GM12878 (cell line): ENCODE data around the gene SYNGAP1. TPM values are rescaled to one million over a fixed set of nuclear protein-coding genes. Genes with fewer than 3 reads are reported as not detected.

Experiments
- ATAC-seq: fragments of 200-7000 bp; cut with Tn5 transposase; 3 replicates; pipeline ENCODE4 v1.9.1; 2020; ENCODE audit warnings: mild to moderate bottlenecking, moderate library complexity
- BruUV-seq: library from RNA; stranded (reverse); fragments of 400-500 nt; replicated peaks from 2 replicates; lab custom pipeline; 2021; lab: Mats Ljungman, UMichigan
- CTCF ChIA-PET: fragments of 300-600 bp; sonication (Branson Sonifier 250); formaldehyde crosslinking; extraction: SDS; loops from one replicate; lab custom pipeline; 2021; ENCODE audit warnings: inconsistent platforms; lab: Yijun Ruan, JAX
- POLR2A ChIA-PET: fragments of 350-600 bp; formaldehyde crosslinking; extraction: SDS; loops from one replicate; lab custom pipeline; 2021; ENCODE audit warnings: inconsistent platforms; lab: Charles Lee
- RAD21 ChIA-PET: fragments of 300-600 bp; sonication (Branson Sonifier 250); formaldehyde crosslinking; loops from one replicate; lab custom pipeline; 2023; ENCODE audit warnings: antibody characterized with exemption; ENCODE audit not compliant: unreplicated experiment; lab: Charles Lee
- SMC1A ChIA-PET: fragments of 300-600 bp; sonication (Branson Sonifier 250); formaldehyde crosslinking; loops from one replicate; lab custom pipeline; 2023; ENCODE audit not compliant: unreplicated experiment, uncharacterized antibody; lab: Charles Lee
- DNase-seq: peaks from one replicate; pipeline ENCODE4 v3.0.0-alpha.2; 2011; ENCODE audit warnings: low read depth, low spot score
- FAIRE-seq: peaks from 3 replicates; lab custom pipeline; 2011; peaks lifted over from hg19 to GRCh38; lab: Jason Lieb, UNC
- H2AFZ ChIP-seq: 2 replicates; pipeline ENCODE4 v1.6.0; 2011; ENCODE audit warnings: low read depth, low read length, control low read depth; ENCODE audit not compliant: control insufficient read depth
- H3K27ac ChIP-seq: 2 replicates; pipeline ENCODE4 v1.5.1; 2011; ENCODE audit warnings: control low read depth; ENCODE audit not compliant: control insufficient read depth, insufficient read depth
- H3K27me3 ChIP-seq, 2 experiments: replicated peaks in 1 of 2; 2 replicates each; pipeline versions ENCODE4 v1.6.0 to v1.6.1; 2011; ENCODE audit warnings: low read length in 1 of 2; ENCODE audit not compliant: control insufficient read depth in 2 of 2, insufficient read depth in 2 of 2
- H3K36me3 ChIP-seq, 2 experiments: 2 replicates each; pipeline ENCODE4 v1.5.1; 2011; ENCODE audit warnings: low read length in 1 of 2; ENCODE audit not compliant: control insufficient read depth in 2 of 2, insufficient read depth in 2 of 2
- H3K4me1 ChIP-seq: 2 replicates; pipeline ENCODE4 v1.6.1; 2011; ENCODE audit warnings: mild to moderate bottlenecking, low read length, moderate library complexity, mixed read lengths; ENCODE audit not compliant: control insufficient read depth, insufficient read depth
- H3K4me2 ChIP-seq: 2 replicates; pipeline ENCODE4 v1.6.0; 2011; ENCODE audit warnings: control low read depth; ENCODE audit not compliant: control insufficient read depth, insufficient read depth
- H3K4me3 ChIP-seq: fragments of 200-600 bp; sonication (generic); 2 replicates; pipeline ENCODE4 v1.5.1; 2016
- H3K79me2 ChIP-seq: 2 replicates; pipeline ENCODE4 v1.6.0; 2011; ENCODE audit warnings: low read length; ENCODE audit not compliant: control insufficient read depth, insufficient read depth
- H3K9ac ChIP-seq: 2 replicates; pipeline ENCODE4 v1.8.0; 2011; ENCODE audit warnings: low read length, control low read depth, mixed read lengths; ENCODE audit not compliant: control insufficient read depth, insufficient read depth
- H3K9me3 ChIP-seq: replicated peaks from 3 replicates; pipeline ENCODE4 v1.5.1; 2011; ENCODE audit warnings: mild to moderate bottlenecking, low read length; ENCODE audit not compliant: control insufficient read depth, insufficient read depth
- H4K20me1 ChIP-seq: 2 replicates; pipeline ENCODE4 v1.6.0; 2011; ENCODE audit not compliant: control insufficient read depth, insufficient read depth
- EP300 ChIP-seq, 2 experiments: fragments of 150-350 bp in 1 of 2; IDR thresholded peaks; 2 replicates each; pipeline ENCODE4 v1.6.1; 2011 to 2012; ENCODE audit warnings: low read depth in 2 of 2, low read length in 2 of 2, borderline replicate concordance in 1 of 2, improper control_type of control experiment in 1 of 2, inconsistent platforms in 1 of 2; ENCODE audit not compliant: control insufficient read depth in 1 of 2
- KAT2A ChIP-seq: conservative IDR thresholded peaks from 2 replicates; pipeline ENCODE4 v1.6.1; 2011; ENCODE audit warnings: low read depth, low read length; ENCODE audit not compliant: control insufficient read depth
- MEF2B ChIP-seq: fragments of 450-650 bp; IDR thresholded peaks from 2 replicates; pipeline ENCODE4 v1.6.1; 2018; ENCODE audit warnings: mild to moderate bottlenecking, moderate library complexity; ENCODE audit not compliant: partially characterized antibody, poor library complexity, severe bottlenecking
- NBN ChIP-seq: fragments of 450-650 bp; IDR thresholded peaks from 2 replicates; pipeline ENCODE4 v1.6.1; 2016
- NR2F1 ChIP-seq: fragments of 450-650 bp; conservative IDR thresholded peaks from 2 replicates; pipeline ENCODE4 v1.6.1; 2017; ENCODE audit warnings: mild to moderate bottlenecking
- PKNOX1 ChIP-seq: fragments of 450-650 bp; IDR thresholded peaks from 2 replicates; pipeline ENCODE4 v1.6.1; 2016; ENCODE audit warnings: mild to moderate bottlenecking
- RAD21 ChIP-seq: IDR thresholded peaks from 2 replicates; pipeline ENCODE4 v1.6.1; 2011; ENCODE audit warnings: mild to moderate bottlenecking, low read depth, low read length, moderate library complexity; ENCODE audit not compliant: insufficient read depth
- TAF1 ChIP-seq: IDR thresholded peaks from 2 replicates; pipeline ENCODE4 v1.6.1; 2011; ENCODE audit warnings: mild to moderate bottlenecking, low read depth, low read length, borderline replicate concordance
- WGBS: methylation state at CpG from one replicate; pipeline ENCODE4 v1.1.6; 2016; ENCODE audit warnings: low lambda C conversion rate; ENCODE audit not compliant: insufficient replicate concordance, insufficient coverage; ENCODE audit errors: missing lambda C conversion rate; 5-methylcytosine and 5-hydroxymethylcytosine counted together
- in situ Hi-C: fragments of 300-500 bp; cut with MboI; formaldehyde crosslinking; loops from 9 replicates; pipeline ENCODE4 v1.14.3; 2018; ENCODE audit warnings: mixed read lengths
- intact Hi-C: fragments of 100-400 bp; cut with micrococcal nuclease; formaldehyde crosslinking; loops from one replicate; pipeline ENCODE4 v1.14.2; 2022; ENCODE audit not compliant: unreplicated experiment
- polyA plus RNA-seq, 11 experiments: library from polyadenylated mRNA; depleted of rRNA in 4 of 11; unstranded in 6 of 11; stranded (reverse) in 5 of 11; fragments of >200 nt; fragmentation: Nextera tagmentation in 4 of 11; fragmentation: Illumina TruSeq in 1 of 11; extraction: Ambion mirVana in 4 of 11; extraction: Trizol in 1 of 11; gene quantifications; 1 replicate in 1 of 11; 2 replicates in 10 of 11; pipeline versions ENCODE4 v1.2.1 to v1.2.3, GENCODE V29; 2011 to 2016; ENCODE audit warnings: inconsistent platforms in 2 of 11, missing spikeins in 2 of 11, low read depth in 1 of 11
- total RNA-seq, 4 experiments: library from RNA; depleted of rRNA in 3 of 4; stranded (reverse); fragments of >200 nt in 3 of 4; fragmentation: Illumina TruSeq in 1 of 4; extraction: Trizol in 1 of 4; gene quantifications; 2 replicates each; pipeline versions ENCODE4 v1.2.1 to v1.2.3, GENCODE V29; 2013 to 2021

Gene SYNGAP1
- total and polyA plus RNA-seq, 10 of the 15 experiments (the other 5 are each of a cell fraction or from before 2014, with no cell fraction given), result 0.05 to 9.2 (median 1.2) TPM

GRCh38 chr6:33414592-33415271 lies 5.1 kb upstream of the SYNGAP1 start (continued):
- TF ChIP-seq EP300 (IDR thresholded peaks at IDR 0.05; ENCODE audit: borderline replicate concordance in 1 of 2, control insufficient read depth in 1 of 2, low read depth in 2 of 2, low read length in 2 of 2) (no peak), NR2F1 (no peak), TAF1 (no peak), KAT2A (no peak), MEF2B (no peak), NBN (0 out of 2 replicates have a peak, but pooled peaks have one; percentile 14), RAD21 (no peak)

DNA sequence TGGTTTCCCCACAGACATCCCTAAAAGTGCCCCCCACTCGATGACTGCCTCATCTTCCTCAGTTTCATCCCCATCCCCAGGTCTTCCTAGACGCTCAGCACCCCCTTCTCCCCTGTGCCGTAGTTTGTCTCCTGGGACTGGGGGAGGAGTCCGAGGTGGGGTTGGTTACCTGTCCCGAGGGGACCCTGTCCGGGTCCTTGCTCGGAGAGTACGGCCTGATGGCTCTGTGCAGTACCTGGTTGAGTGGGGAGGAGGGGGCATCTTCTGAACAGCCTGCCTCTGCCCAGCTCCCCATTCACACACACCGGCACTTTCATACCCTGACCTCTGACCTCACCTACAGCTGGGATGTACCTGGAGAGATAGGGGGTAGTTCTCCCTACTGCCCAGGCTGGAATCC lies 4.0 kb upstream of the SYNGAP1 start:
- TF ChIP-seq NR2F1 (peak; percentile 38; the same call in 1 of the 2 replicates), PKNOX1 (no peak)
- intact Hi-C loops (loop anchor here (5.0 kb wide), 1 partner anchor 99 kb away; the partner anchor contains the start of gene ZBTB22), in situ Hi-C loops (no loop called here)
- Histone ChIP-seq H3K36me3 (peaks cover 0 to 4% of the 10 kb centered on the region in 2 experiments; a peak in 2 of 4 replicates), H3K27me3 (no peaks in the 10 kb centered on the region), H3K4me2 (peak overlapping the region; percentile 83), H3K9me3 (no peaks in the 10 kb centered on the region), H2AFZ (no peak overlapping the region), H4K20me1 (no peaks in the 10 kb centered on the region; the same call in 1 of the 2 replicates), H3K4me1 (peaks cover 30% of the 10 kb centered on the region), H3K79me2 (peaks cover 32% of the 10 kb centered on the region), H3K9ac (peak overlapping the region; percentile 91), H3K4me3 (peak overlapping the region; percentile 98), H3K27ac (peak overlapping the region; percentile 91)
- WGBS, result 5% methylated on average over 9 of the region's 9 CpGs
- no TSS peak for BruUV-seq
- ChIA-PET SMC1A (interaction anchor here (0.7 to 2.2 kb wide), 2 partner anchors 15 to 98 kb away, joined by 3 to 6 read pairs; no protein-coding TSS in a partner anchor), POLR2A (interaction anchor here (0.5 to 2.7 kb wide), 5 partner anchors 10 to 152 kb away, joined by 3 to 14 read pairs (median 3); no protein-coding TSS in a partner anchor), RAD21 (interaction anchor here (1.7 to 1.8 kb wide), 2 partner anchors 10 to 164 kb away, joined by 6 to 11 read pairs; partner anchors contain the start of gene BAK1), CTCF (interaction anchor here (1.3 to 5.3 kb wide), 4 partner anchors 10 to 25 kb away, joined by 3 to 25 read pairs (median 6); no protein-coding TSS in a partner anchor)
- no peak for ATAC-seq
- no peak for FAIRE-seq
- no peak for DNase-seq
